HCT116 (cell line): ENCODE data around the gene POLR3F. TPM values are rescaled to one million over a fixed set of nuclear protein-coding genes. Genes with fewer than 3 reads are reported as not detected.

ENCODE experiments used
- ATAC-seq: fragments of 200-7000 bp; cut with Tn5 transposase; 2 replicates; pipeline ENCODE4 v1.9.1; 2020; ENCODE audit warnings: mild to moderate bottlenecking, moderate library complexity
- BruUV-seq: library from RNA; stranded (reverse); fragments of 400-500 nt; replicated peaks from 2 replicates; lab custom pipeline; 2021; lab: Mats Ljungman, UMichigan
- CTCF ChIA-PET: fragments of 300-600 bp; sonication (Branson Sonifier 250); formaldehyde crosslinking; loops from one replicate; lab custom pipeline; 2021; ENCODE audit warnings: antibody characterized with exemption; lab: Charles Lee
- POLR2A ChIA-PET: fragments of 300-600, 350-600 bp; sonication (Branson Sonifier 250); formaldehyde crosslinking; loops from one replicate; lab custom pipeline; 2021; ENCODE audit warnings: antibody characterized with exemption; lab: Charles Lee
- RAD21 ChIA-PET, 2 experiments: fragments of 300-600 bp; sonication (Branson Sonifier 250); formaldehyde crosslinking; loops; one replicate each; lab custom pipeline; 2023; ENCODE audit warnings: low total read pairs in 2 of 2; ENCODE audit not compliant: uncharacterized antibody in 2 of 2, unreplicated experiment in 2 of 2, low non-redundant PET in 1 of 2; lab: Charles Lee
- DNase-seq: peaks from one replicate; pipeline ENCODE4 v3.0.0-alpha.2; 2010; ENCODE audit warnings: low read depth, low spot score
- H2AFZ ChIP-seq: fragments of 200-600 bp; shearing (Covaris generic), sonication (generic); 2 replicates; pipeline ENCODE4 v1.6.1; 2017; ENCODE audit warnings: low read depth, mixed run types, mixed read lengths, antibody characterized with exemption, low read length; ENCODE audit not compliant: poor library complexity, severe bottlenecking
- H3K27ac ChIP-seq: 2 replicates; pipeline ENCODE4 v1.5.1; 2012; ENCODE audit warnings: low read depth, low read length
- H3K27me3 ChIP-seq: fragments of 200-600 bp; sonication (generic); 2 replicates; pipeline ENCODE4 v1.6.1; 2016; ENCODE audit warnings: mixed run types, low read length, mixed read lengths; ENCODE audit not compliant: insufficient read depth
- H3K36me3 ChIP-seq, 2 experiments: fragments of 200-500 bp in 1 of 2; fragments of 200-600 bp in 1 of 2; sonication (Bioruptor generic) in 1 of 2; sonication (generic) in 1 of 2; 2 replicates each; pipeline versions ENCODE4 v1.5.1 to v1.6.1; 2014 to 2016; ENCODE audit warnings: low read length in 2 of 2, inconsistent platforms in 1 of 2, mixed read lengths in 1 of 2, mixed run types in 1 of 2; ENCODE audit not compliant: insufficient read depth in 2 of 2, control insufficient read depth in 1 of 2
- H3K4me1 ChIP-seq, 2 experiments: fragments of 200-600 bp in 1 of 2; sonication (generic) in 1 of 2; 2 replicates each; pipeline versions ENCODE4 v1.5.1 to v1.6.1; 2012 to 2017; ENCODE audit warnings: low read length in 2 of 2, inconsistent platforms in 1 of 2, mild to moderate bottlenecking in 1 of 2, mixed read lengths in 1 of 2, mixed run types in 1 of 2, moderate library complexity in 1 of 2; ENCODE audit not compliant: insufficient read depth in 2 of 2, control insufficient read depth in 1 of 2
- H3K4me2 ChIP-seq: fragments of 200-600 bp; sonication (generic); 2 replicates; pipeline ENCODE4 v1.6.1; 2017; ENCODE audit warnings: mixed run types, low read length, mixed read lengths
- H3K4me3 ChIP-seq, 2 experiments: fragments of 200-600 bp in 1 of 2; sonication (generic) in 1 of 2; replicated peaks in 1 of 2; 2 replicates each; pipeline ENCODE4 v1.5.1; 2011 to 2016; ENCODE audit warnings: low read length in 2 of 2, control low read depth in 1 of 2, low read depth in 1 of 2, mild to moderate bottlenecking in 1 of 2, mixed read lengths in 1 of 2, mixed run types in 1 of 2
- H3K79me2 ChIP-seq: fragments of 200-600 bp; sonication (generic); 2 replicates; pipeline ENCODE4 v1.6.1; 2017; ENCODE audit warnings: mild to moderate bottlenecking, mixed run types, low read length, moderate library complexity, mixed read lengths; ENCODE audit not compliant: insufficient read depth
- H3K9ac ChIP-seq: fragments of 200-600 bp; sonication (generic); 2 replicates; pipeline ENCODE4 v1.6.1; 2016; ENCODE audit warnings: low read length, mixed read lengths
- H3K9me2 ChIP-seq: fragments of 200-600 bp; sonication (generic), shearing (Covaris generic); 2 replicates; pipeline ENCODE4 v1.6.1; 2017; ENCODE audit warnings: mixed run types, mild to moderate bottlenecking, moderate library complexity; ENCODE audit not compliant: insufficient read depth
- H3K9me3 ChIP-seq, 2 experiments: fragments of 200-500 bp in 1 of 2; fragments of 200-600 bp in 1 of 2; sonication (Bioruptor generic) in 1 of 2; sonication (generic) in 1 of 2; 2 replicates each; pipeline ENCODE4 v1.6.1; 2014 to 2017; ENCODE audit warnings: low read length in 2 of 2, mixed read lengths in 2 of 2, inconsistent platforms in 1 of 2, low read depth in 1 of 2, mild to moderate bottlenecking in 1 of 2, mixed run types in 1 of 2, moderate library complexity in 1 of 2; ENCODE audit not compliant: control insufficient read depth in 1 of 2, insufficient read depth in 1 of 2
- H4K20me1 ChIP-seq: fragments of 200-600 bp; sonication (generic), shearing (Covaris generic); 2 replicates; pipeline ENCODE4 v1.6.1; 2017; ENCODE audit warnings: mixed run types, mild to moderate bottlenecking, moderate library complexity; ENCODE audit not compliant: insufficient read depth
- ELF1 ChIP-seq: IDR thresholded peaks from 2 replicates; pipeline ENCODE4 v1.6.1; 2012; ENCODE audit warnings: low read depth, borderline replicate concordance
- EZH2 ChIP-seq: fragments of 200-600 bp; sonication (generic); IDR thresholded peaks from 2 replicates; pipeline ENCODE4 v1.6.1; 2017; ENCODE audit warnings: antibody characterized with exemption, mixed run types
- EZH2phosphoT487 ChIP-seq: fragments of 200-600 bp; IDR thresholded peaks from 2 replicates; pipeline ENCODE4 v1.6.1; 2018; ENCODE audit warnings: antibody characterized with exemption, borderline replicate concordance
- FOSL1 ChIP-seq: IDR thresholded peaks from 2 replicates; pipeline ENCODE4 v1.6.1; 2012; ENCODE audit warnings: low read depth
- JUND ChIP-seq: IDR thresholded peaks from 2 replicates; pipeline ENCODE4 v1.6.1; 2012
- POLR2A ChIP-seq: IDR thresholded peaks from 2 replicates; pipeline ENCODE4 v1.7.0; 2011; ENCODE audit warnings: borderline replicate concordance; ENCODE audit not compliant: insufficient read depth, insufficient read length; ENCODE audit errors: extremely low read depth
- POLR2AphosphoS5 ChIP-seq: IDR thresholded peaks from 2 replicates; pipeline ENCODE4 v1.6.1; 2011; ENCODE audit warnings: mild to moderate bottlenecking, low read depth, low read length, moderate library complexity
- SIN3A ChIP-seq: IDR thresholded peaks from 2 replicates; pipeline ENCODE4 v1.6.1; 2012; ENCODE audit warnings: low read depth
- SP1 ChIP-seq: IDR thresholded peaks from 2 replicates; pipeline ENCODE4 v1.6.1; 2012; ENCODE audit warnings: low read depth
- SRF ChIP-seq: IDR thresholded peaks from 2 replicates; pipeline ENCODE4 v1.6.1; 2012; ENCODE audit warnings: low read depth
- YY1 ChIP-seq: IDR thresholded peaks from 2 replicates; pipeline ENCODE4 v1.6.1; 2011; ENCODE audit warnings: low read length, low read depth, moderate library complexity, mild to moderate bottlenecking; ENCODE audit not compliant: insufficient replicate concordance; ENCODE audit errors: extremely low read depth
- intact Hi-C: fragments of 100-400 bp; cut with micrococcal nuclease; formaldehyde crosslinking; loops from 2 replicates; pipeline ENCODE4 v1.10.0; 2022
- total RNA-seq: library from RNA; stranded (reverse); gene quantifications from one replicate; pipeline ENCODE4 v1.2.1, GENCODE V29; 2021; ENCODE audit not compliant: unreplicated experiment
- TF ChIP-seq, protein P1 (sequence below): IDR thresholded peaks from 2 replicates; pipeline ENCODE4 v1.6.1; 2012
- TF ChIP-seq, protein P2 (sequence below): IDR thresholded peaks from 2 replicates; pipeline ENCODE4 v1.6.1; 2012
- TF ChIP-seq, protein P3 (sequence below), 3 experiments: fragments of 200-600 bp in 1 of 3; sonication (generic) in 1 of 3; IDR thresholded peaks in 2 of 3; conservative IDR thresholded peaks in 1 of 3; 2 replicates each; pipeline ENCODE4 v1.5.1; 2012 to 2017; ENCODE audit warnings: low read depth in 2 of 3, low read length in 2 of 3, antibody characterized with exemption in 1 of 3, borderline replicate concordance in 1 of 3, control low read depth in 1 of 3, mild to moderate bottlenecking in 1 of 3, mixed read lengths in 1 of 3, mixed run types in 1 of 3, moderate library complexity in 1 of 3; ENCODE audit not compliant: insufficient read depth in 1 of 3

Gene POLR3F
- total RNA-seq, 1 experiment from 2014 or later, result 11.4 TPM

DNA sequence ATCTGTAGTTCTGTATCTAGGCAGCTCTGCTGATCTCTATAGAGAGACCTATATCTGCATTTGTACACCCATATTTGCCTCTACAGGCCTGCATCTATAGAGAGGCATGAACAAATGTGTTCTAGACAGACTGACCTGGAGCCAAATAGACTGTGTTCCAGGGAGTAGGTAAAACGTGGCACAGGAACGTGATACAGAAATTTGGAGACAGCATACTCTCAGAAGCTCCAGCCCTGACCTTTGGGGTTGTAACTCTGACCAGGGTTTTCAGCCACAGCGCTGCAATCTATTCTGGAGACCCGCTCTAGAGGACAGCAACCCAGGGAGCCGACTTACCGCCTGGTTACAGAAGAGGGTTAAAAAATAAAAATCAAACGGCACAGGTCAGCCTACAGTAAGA, 28.9 kb downstream of the POLR3F start:
- no peak for ATAC-seq
- POLR2A ChIA-PET, result interaction anchor here (0.6 to 4.1 kb wide), 2 partner anchors 11 to 90 kb away, joined by 3 to 43 read pairs; partner anchors contain the start of gene SEC23B
- Histone ChIP-seq H4K20me1 (no peaks in the 10 kb centered on the region), H3K36me3 (no peaks in the 10 kb centered on the region; a peak in 1 of 4 replicates), H3K4me2 (peak overlapping the region; percentile 77), H3K9me3 (no peaks in the 10 kb centered on the region), H3K4me1 (peaks cover 3 to 10% of the 10 kb centered on the region in 2 experiments; a peak in 3 of 4 replicates), H2AFZ (no peak overlapping the region), H3K9ac (0 out of 2 replicates have a peak overlapping the region, but pooled peaks have one; percentile 71), H3K79me2 (peaks cover 9% of the 10 kb centered on the region; the same call in 1 of the 2 replicates), H3K4me3 (peak overlapping the region; percentile 74 to 76), H3K27ac (no peak overlapping the region), H3K27me3 (no peaks in the 10 kb centered on the region), H3K9me2 (no peaks in the 10 kb centered on the region)
- RAD21 ChIA-PET, result interaction anchor here in 1 of 2 experiments (1.2 kb wide), 1 partner anchor 11 kb away, joined by 3 read pairs; the partner anchor contains the start of gene SEC23B
- CTCF ChIA-PET, result no interaction called here
- BruUV-seq, result no TSS peak
- TF ChIP-seq, protein P1, sequence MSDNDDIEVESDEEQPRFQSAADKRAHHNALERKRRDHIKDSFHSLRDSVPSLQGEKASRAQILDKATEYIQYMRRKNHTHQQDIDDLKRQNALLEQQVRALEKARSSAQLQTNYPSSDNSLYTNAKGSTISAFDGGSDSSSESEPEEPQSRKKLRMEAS, result no peak
- TF ChIP-seq SIN3A (no peak), YY1 (no peak), EZH2phosphoT487 (no peak), EZH2 (no peak), SRF (no peak), SP1 (no peak), POLR2AphosphoS5 (no peak), POLR2A (no peak), JUND (no peak), ELF1 (no peak), FOSL1 (no peak)
- TF ChIP-seq, protein P2, sequence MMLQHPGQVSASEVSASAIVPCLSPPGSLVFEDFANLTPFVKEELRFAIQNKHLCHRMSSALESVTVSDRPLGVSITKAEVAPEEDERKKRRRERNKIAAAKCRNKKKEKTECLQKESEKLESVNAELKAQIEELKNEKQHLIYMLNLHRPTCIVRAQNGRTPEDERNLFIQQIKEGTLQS, result no peak
- TF ChIP-seq, protein P3, sequence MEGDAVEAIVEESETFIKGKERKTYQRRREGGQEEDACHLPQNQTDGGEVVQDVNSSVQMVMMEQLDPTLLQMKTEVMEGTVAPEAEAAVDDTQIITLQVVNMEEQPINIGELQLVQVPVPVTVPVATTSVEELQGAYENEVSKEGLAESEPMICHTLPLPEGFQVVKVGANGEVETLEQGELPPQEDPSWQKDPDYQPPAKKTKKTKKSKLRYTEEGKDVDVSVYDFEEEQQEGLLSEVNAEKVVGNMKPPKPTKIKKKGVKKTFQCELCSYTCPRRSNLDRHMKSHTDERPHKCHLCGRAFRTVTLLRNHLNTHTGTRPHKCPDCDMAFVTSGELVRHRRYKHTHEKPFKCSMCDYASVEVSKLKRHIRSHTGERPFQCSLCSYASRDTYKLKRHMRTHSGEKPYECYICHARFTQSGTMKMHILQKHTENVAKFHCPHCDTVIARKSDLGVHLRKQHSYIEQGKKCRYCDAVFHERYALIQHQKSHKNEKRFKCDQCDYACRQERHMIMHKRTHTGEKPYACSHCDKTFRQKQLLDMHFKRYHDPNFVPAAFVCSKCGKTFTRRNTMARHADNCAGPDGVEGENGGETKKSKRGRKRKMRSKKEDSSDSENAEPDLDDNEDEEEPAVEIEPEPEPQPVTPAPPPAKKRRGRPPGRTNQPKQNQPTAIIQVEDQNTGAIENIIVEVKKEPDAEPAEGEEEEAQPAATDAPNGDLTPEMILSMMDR (IDR thresholded peaks at IDR 0.05 in 2 of 3, conservative IDR thresholded peaks at IDR 0.05 in 1 of 3; ENCODE audit: borderline replicate concordance in 1 of 3, insufficient read depth in 1 of 3, low read depth in 2 of 3, low read length in 2 of 3), result no peak
- no peak for DNase-seq
- intact Hi-C loops, result no loop called here
